GM12801 (cell line): ENCODE results near the gene CSNK2A1.

Experiments used
- TF ChIP-seq, protein P1 (sequence below): IDR thresholded peaks from one replicate; pipeline ENCODE4 v1.5.1; 2011; ENCODE audit warnings: control low read depth; ENCODE audit not compliant: insufficient read length; ENCODE audit errors: extremely low read depth

Gene CSNK2A1

GRCh38 chr20:515696-516095, 27.9 kb downstream of the CSNK2A1 start:
- TF ChIP-seq, protein P1, sequence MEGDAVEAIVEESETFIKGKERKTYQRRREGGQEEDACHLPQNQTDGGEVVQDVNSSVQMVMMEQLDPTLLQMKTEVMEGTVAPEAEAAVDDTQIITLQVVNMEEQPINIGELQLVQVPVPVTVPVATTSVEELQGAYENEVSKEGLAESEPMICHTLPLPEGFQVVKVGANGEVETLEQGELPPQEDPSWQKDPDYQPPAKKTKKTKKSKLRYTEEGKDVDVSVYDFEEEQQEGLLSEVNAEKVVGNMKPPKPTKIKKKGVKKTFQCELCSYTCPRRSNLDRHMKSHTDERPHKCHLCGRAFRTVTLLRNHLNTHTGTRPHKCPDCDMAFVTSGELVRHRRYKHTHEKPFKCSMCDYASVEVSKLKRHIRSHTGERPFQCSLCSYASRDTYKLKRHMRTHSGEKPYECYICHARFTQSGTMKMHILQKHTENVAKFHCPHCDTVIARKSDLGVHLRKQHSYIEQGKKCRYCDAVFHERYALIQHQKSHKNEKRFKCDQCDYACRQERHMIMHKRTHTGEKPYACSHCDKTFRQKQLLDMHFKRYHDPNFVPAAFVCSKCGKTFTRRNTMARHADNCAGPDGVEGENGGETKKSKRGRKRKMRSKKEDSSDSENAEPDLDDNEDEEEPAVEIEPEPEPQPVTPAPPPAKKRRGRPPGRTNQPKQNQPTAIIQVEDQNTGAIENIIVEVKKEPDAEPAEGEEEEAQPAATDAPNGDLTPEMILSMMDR = no peak

DNA sequence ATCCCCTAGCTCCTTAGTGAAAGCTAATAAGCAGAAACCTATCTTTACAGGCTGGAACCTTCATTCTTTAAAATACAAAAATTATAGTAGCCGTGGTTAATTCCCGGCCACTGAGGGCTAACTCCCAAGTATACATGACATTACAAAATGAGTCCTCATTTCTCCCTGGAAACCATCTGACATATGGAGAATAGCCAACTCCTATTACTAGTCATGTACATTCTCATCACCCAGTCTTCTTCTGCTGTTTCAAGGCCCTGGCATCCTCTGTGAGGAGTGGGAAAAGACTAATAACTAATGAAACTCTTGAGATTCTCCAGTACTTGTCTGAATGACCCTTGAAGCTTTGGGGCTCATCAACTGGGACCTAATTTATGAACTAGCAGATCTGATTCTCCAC, 30.2 kb downstream of the CSNK2A1 start:
- TF ChIP-seq, protein P1 = no peak

DNA sequence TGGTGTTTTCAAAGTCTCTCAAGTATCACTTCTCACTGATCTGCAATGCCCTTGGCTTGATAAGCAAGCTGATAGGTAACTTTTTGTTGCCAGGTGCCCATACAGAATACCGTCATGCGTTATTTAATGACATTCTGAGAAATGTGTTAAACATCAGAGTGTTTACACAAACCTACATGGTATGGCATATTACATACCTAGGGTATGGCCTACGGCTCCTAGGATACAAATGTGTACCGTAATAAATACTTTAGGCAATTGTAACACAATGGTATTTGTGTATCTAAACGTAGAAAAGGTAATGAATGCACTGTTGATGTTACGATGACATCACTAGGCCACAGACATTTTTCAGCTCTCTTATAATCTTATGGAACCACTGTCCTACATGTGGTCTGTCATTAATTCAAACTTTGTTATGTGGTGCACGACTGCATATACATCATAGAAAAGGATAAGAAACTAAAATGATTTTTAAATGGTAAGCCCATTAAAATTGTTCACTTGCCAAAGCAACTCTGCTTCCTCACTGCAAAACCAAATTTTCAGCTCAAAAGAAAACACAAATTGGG, 35.7 kb downstream of the CSNK2A1 start:
- TF ChIP-seq, protein P1 = no peak

GRCh38 chr20:507006-507758, 36.4 kb downstream of the CSNK2A1 start:
- TF ChIP-seq, protein P1 = no peak

- TF ChIP-seq, protein P1 = no peak
Observed at GRCh38 chr20:504632-505075, 38.9 kb downstream of the CSNK2A1 start.

- TF ChIP-seq, protein P1 = no peak
Observed at GRCh38 chr20:503048-503737, 40.4 kb downstream of the CSNK2A1 start.

DNA sequence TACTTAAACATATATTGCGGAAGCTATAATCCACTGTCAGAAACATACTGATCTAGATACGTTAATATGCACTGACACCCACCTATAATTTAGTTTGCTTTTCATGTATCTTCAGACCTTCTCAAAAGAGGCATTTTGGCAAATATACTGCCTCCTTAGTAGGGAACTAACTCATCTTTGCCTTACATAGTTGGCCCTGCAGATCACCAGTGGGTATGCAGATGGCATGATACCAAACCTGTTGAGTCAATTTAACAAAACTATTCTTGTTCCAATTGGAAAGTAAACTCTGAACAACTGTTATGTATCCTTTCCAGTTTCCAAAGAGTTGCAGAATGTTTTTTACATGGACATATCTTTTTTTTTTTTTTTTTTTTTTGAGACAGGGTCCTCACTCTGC, 45.6 kb downstream of the CSNK2A1 start:
- TF ChIP-seq, protein P1 = no peak
